ENCODE measurements around the gene MSL2.
"Not testable (repeated sequence)": the region's sequence is repeated elsewhere in the genome, so short reads cannot be mapped to it uniquely, and the experiment has no call there.

Gene MSL2

DNA sequence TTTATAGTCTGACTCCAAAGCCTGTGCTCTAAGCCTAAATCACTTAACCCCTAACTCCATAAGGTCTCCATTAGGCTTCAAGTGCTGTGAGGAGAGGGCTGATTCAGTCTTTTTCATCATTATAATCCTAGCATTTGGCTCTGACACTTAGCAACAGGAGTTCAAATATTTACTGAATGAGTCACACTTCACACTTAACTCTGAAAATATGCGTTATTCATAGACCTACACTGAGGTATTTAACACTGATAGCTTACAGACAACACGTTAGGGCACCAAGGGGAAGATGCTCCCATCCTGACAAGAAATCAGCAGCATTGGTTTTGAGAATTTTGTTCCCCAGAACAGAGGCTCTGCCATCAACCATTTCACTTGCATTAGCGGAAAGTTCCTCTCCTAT, 53.5 kb downstream of the MSL2 start:
- no peak for DNase-seq (ENCODE audit: low spot score)

- DNase-seq (ENCODE audit: low spot score): no peak
These were observed 54.2 kb downstream of the MSL2 start for GRCh38 chr3:136141891-136142290.

- DNase-seq (ENCODE audit: low spot score): no peak
These were observed 54.8 kb downstream of the MSL2 start for GRCh38 chr3:136141291-136141785.

- no peak for DNase-seq (ENCODE audit: low spot score)
These were observed 59.7 kb downstream of the MSL2 start for GRCh38 chr3:136136454-136136853.

DNA sequence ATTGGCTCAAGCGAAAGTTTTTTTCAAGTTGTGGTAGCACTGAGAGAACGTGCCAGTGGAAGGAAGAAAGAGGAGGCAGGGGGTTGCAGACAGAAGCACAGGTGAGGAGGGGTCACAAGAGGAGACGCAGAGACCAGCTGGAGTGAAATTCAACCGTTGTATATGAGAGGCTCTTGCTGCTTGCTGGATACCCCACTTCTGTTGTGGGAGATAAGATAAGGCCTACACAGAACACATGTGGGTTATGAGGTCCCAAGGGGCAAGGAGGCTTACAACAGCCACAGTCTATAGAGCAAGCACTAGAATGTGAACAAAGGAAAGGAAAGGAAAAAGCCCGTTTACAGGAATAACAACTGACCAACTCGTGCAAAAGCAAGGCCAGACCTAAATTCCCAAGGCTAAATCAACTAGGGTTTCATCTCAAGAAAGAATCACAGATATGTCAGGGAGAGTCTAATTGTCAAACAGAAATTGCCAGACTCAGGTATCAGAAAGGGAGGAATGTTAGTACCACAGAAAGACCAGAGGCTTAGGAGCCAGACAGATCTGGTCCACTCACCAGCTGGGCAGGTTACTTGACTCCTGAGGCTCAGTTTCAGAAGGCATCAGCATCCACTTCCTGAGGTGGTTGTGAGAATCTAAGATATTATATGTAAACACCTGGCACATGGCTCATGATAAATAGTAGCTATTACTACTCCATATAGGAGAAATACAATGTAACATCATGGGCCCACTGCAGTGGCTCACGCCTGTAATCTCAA, 60.9 kb downstream of the MSL2 start:
- DNase-seq (ENCODE audit: low spot score): no peak

DNA sequence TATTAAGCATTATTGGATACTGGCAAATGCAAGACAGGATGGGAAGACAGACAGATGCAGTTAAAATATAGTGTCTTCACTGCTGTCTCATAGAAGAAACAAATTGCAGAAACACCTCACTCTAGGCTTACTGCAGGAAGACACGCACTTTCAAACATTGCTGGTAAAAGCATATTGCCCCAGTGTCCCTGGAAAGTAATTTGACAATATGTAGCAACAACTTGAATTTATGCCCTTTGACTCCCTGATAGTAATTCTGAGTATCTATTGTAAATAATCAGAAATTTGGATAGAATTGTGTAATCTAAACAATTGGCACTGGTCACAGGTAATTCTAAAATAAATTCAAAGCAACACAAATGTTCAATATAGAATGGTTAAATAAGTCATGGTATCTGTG, 62.0 kb downstream of the MSL2 start:
- DNase-seq (ENCODE audit: low spot score): no peak

DNA sequence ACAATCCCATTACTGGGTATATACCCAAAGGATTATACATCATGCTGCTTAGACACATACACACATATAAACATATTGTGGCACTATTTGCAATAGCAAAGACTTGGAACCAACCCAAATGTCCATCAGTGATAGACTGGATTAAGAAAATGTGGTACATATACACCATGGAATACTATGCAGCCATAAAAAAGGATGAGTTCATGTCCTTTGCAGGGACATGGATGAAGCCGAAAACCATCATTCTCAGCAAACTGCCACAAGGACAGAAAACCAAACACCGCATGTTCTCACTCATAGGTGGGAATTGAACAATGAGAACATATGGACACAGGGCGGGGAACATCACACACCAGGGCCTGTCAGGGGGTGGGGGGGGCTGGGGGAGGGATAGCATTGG, 64.5 kb downstream of the MSL2 start:
- not testable (repeated sequence) for DNase-seq (ENCODE audit: low spot score)

GRCh38 chr3:136122006-136122405, 74.1 kb downstream of the MSL2 start:
- no peak for DNase-seq (ENCODE audit: low spot score)

DNA sequence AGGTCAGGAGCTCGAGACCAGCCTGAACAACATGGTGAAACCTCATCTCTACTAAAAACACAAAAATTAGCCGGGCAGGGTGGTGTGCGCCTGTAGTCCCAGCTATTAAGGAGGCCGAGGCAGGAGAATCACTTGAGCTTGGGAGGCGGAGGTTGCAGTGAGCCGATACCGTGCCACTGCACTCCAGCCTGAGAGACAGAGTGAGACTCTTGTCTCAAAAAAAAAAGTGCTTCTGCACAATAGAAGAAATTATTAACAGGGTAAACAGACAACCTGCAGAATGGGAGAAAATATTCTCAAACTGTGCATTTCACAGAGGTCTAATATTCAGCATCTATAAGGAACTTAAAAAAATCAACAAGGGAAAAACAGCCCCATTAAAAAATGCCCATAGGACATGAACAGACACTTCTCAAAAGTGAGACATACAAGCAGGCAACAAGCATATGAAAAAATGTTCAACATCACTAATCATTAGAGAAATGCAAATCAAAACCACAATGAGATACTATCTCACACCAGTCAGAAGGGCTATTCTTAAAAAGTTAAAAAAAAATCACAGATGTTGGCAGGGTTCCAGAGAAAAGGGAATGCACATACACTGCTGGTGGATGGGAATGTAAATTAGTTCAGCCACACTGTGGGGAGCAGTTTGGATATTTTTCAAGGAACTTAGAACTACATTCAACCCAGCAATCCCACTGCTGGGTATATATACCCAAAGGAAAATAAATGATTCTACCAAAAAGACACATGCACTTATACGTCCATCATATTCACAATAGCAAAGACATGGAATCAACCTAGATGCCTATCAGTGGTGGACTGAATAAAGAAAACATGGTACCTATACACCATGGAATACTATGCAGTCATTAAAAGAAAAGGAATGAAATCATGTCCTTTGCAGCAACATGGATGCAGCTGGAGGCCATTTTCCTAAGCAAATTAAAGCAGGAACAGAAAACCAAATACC, 75.5 kb downstream of the MSL2 start:
- no peak for DNase-seq (ENCODE audit: low spot score)

DNA sequence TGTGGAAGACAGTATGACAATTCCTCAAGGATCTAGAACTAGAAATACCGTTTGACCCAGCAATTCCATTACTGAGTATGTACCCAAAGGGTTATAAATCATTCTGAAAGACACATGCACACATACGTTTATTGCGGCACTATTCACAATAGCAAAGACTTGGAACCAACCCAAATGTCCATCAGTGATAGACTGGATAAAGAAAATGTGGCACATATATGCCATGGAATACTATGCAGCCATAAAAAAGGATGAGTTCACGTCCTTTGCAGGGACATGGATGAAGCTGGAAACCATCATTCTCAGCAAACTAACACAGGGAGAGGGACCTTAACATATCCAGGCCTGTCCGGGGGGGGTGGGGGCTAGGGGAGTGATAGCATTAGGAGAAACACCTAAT, 76.4 kb downstream of the MSL2 start:
- DNase-seq (ENCODE audit: low spot score): not testable (repeated sequence)

DNA sequence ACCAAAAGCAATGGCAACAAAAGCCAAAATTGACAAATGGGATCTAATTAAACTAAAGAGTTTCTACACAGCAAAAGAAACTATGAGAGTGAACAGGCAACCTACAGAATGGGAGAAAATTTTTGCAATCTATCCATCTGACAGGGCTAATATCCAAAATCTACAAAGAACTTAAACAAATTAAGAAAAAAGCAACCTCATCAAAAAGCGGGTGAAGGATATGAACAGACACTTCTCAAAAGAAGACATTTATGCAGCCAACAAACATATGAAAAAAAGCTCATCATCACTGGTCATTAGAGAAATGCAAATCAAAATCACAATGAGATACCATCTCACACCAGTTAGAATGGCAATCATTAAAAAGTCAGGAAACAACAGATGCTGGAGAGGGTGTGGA, 76.8 kb downstream of the MSL2 start:
- not testable (repeated sequence) for DNase-seq (ENCODE audit: low spot score)

GRCh38 chr3:136114421-136114820, 81.7 kb downstream of the MSL2 start:
- no peak for DNase-seq (ENCODE audit: low spot score)

- DNase-seq (ENCODE audit: low spot score): no peak
These were observed 85.7 kb downstream of the MSL2 start for GRCh38 chr3:136110481-136110880.

GRCh38 chr3:136109499-136109898, 86.6 kb downstream of the MSL2 start:
- DNase-seq (ENCODE audit: low spot score): no peak

GRCh38 chr3:136106101-136106500, 90.0 kb downstream of the MSL2 start:
- DNase-seq (ENCODE audit: low spot score): no peak

DNA sequence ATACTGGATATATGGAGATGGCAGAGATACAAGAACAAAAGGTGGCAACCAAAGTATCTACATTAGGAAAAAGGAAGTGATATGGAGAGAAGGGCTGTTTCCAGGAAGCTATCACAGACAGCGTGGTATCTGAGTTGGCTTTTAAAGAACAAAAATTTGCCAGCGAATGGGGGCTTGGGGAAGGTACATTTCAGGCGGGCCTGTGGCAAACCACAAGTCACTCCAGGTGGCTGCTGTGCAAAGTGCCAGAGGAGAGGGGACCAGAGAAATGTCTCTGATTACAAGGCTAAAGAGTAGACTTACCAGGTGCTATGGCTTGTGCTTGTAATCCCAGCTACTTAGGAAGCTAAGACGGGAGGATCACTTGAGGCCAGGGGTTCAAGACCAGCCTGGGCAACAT, 91.1 kb downstream of the MSL2 start:
- no peak for DNase-seq (ENCODE audit: low spot score)

Measured in HuH-7 (cell line).